A549 (cell line): ENCODE measurements around the gene UGT1A3. TPM values are rescaled to one million over a fixed set of nuclear protein-coding genes. Genes with fewer than 3 reads are reported as not detected.

Experiments
- ATAC-seq, 2 experiments: fragments of 200-7000 bp in 1 of 2; fragments of >200 bp in 1 of 2; cut with Nextera tagmentation in 1 of 2; cut with Tn5 transposase in 1 of 2; 3 replicates each; pipeline versions ENCODE4 v1.8.0 to v1.9.1; 2018 to 2020; ENCODE audit warnings: mild to moderate bottlenecking in 1 of 2, moderate library complexity in 1 of 2
- CTCF ChIA-PET: fragments of 300-600 bp; sonication (Branson Sonifier 250); formaldehyde crosslinking; extraction: SDS; loops from one replicate; lab custom pipeline; 2021; ENCODE audit warnings: antibody characterized with exemption, inconsistent platforms; lab: Yijun Ruan, JAX
- POLR2A ChIA-PET: fragments of 350-600 bp; formaldehyde crosslinking; extraction: SDS; loops from one replicate; lab custom pipeline; 2021; ENCODE audit warnings: antibody characterized with exemption, inconsistent platforms; lab: Yijun Ruan, JAX
- DNase-seq, 2 experiments: peaks; one replicate each; pipeline versions ENCODE4 v3.0.0 to v3.0.0-alpha.2; 2011 to 2016; ENCODE audit warnings: low read depth in 1 of 2, low spot score in 1 of 2
- FAIRE-seq: peaks from 2 replicates; lab custom pipeline; 2011; peaks lifted over from hg19 to GRCh38; lab: Jason Lieb, UNC
- H3K27ac ChIP-seq, 2 experiments: fragments of >200 bp; sonication (Bioruptor Twin); formaldehyde crosslinking; 3 replicates each; pipeline ENCODE4 v1.5.1; 2016 to 2017
- H3K4me1 ChIP-seq: fragments of >200 bp; sonication (Bioruptor Twin); formaldehyde crosslinking; 3 replicates; pipeline ENCODE4 v1.6.1; 2016
- H3K4me2 ChIP-seq: fragments of >200 bp; sonication (Bioruptor Twin); formaldehyde crosslinking; 3 replicates; pipeline ENCODE4 v1.6.1; 2016
- H3K4me3 ChIP-seq: fragments of >200 bp; sonication (Bioruptor Twin); formaldehyde crosslinking; 3 replicates; pipeline ENCODE4 v1.5.1; 2016
- H3K9me3 ChIP-seq: fragments of >200 bp; sonication (Bioruptor Twin); formaldehyde crosslinking; 3 replicates; pipeline ENCODE4 v1.6.1; 2016
- ATOH8 ChIP-seq: fragments of 250-450 bp; sonication (Bioruptor Pico); IDR thresholded peaks from 2 replicates; pipeline ENCODE4 v1.5.0; 2020; ENCODE audit warnings: low read depth, mild to moderate bottlenecking, moderate library complexity
- BCL3 ChIP-seq: fragments of >200 bp; sonication (Bioruptor Twin); formaldehyde crosslinking; IDR thresholded peaks from 3 replicates; pipeline ENCODE4 v1.6.1; 2016
- BHLHE40 ChIP-seq: IDR thresholded peaks from 2 replicates; pipeline ENCODE4 v1.6.1; 2012; ENCODE audit warnings: low read depth, low read length, inconsistent platforms
- CBX2 ChIP-seq: fragments of 200-600 bp; sonication (generic); IDR thresholded peaks from 2 replicates; pipeline ENCODE4 v1.6.1; 2016; ENCODE audit warnings: low read depth, mild to moderate bottlenecking, borderline replicate concordance
- CEBPB ChIP-seq, 2 experiments: fragments of >200 bp in 1 of 2; sonication (Bioruptor Twin) in 1 of 2; formaldehyde crosslinking in 1 of 2; IDR thresholded peaks; 2 replicates each; pipeline ENCODE4 v1.6.1; 2012 to 2016
- CHD2 ChIP-seq: fragments of 150-350 bp; IDR thresholded peaks from 2 replicates; pipeline ENCODE4 v1.6.1; 2014; ENCODE audit warnings: low read length; ENCODE audit not compliant: partially characterized antibody
- CHD4 ChIP-seq: fragments of 200-600 bp; sonication (generic); IDR thresholded peaks from 2 replicates; pipeline ENCODE4 v1.6.1; 2016; ENCODE audit warnings: antibody characterized with exemption, mild to moderate bottlenecking, borderline replicate concordance
- E2F6 ChIP-seq: IDR thresholded peaks from 2 replicates; pipeline ENCODE4 v1.6.1; 2012; ENCODE audit warnings: low read depth, borderline replicate concordance
- EHF ChIP-seq: fragments of 250-450 bp; sonication (Bioruptor Pico); IDR thresholded peaks from 2 replicates; pipeline ENCODE4 v1.5.0; 2020; ENCODE audit warnings: mild to moderate bottlenecking
- EHMT2 ChIP-seq: fragments of 200-600 bp; sonication (generic); IDR thresholded peaks from 2 replicates; pipeline ENCODE4 v1.6.1; 2016; ENCODE audit warnings: antibody characterized with exemption, low read depth, mild to moderate bottlenecking, moderate library complexity
- FOSB ChIP-seq: fragments of 250-450 bp; sonication (Bioruptor Pico); IDR thresholded peaks from 2 replicates; pipeline ENCODE4 v1.5.0; 2020; ENCODE audit warnings: mild to moderate bottlenecking, moderate library complexity
- FOXS1 ChIP-seq: fragments of 250-450 bp; sonication (Bioruptor Pico); IDR thresholded peaks from 2 replicates; pipeline ENCODE4 v1.5.0; 2020; ENCODE audit warnings: mild to moderate bottlenecking, moderate library complexity
- HDAC2 ChIP-seq: fragments of 200-600 bp; sonication (generic); IDR thresholded peaks from 2 replicates; pipeline ENCODE4 v1.6.1; 2016
- HES2 ChIP-seq: fragments of >200 bp; sonication (Bioruptor Twin); formaldehyde crosslinking; IDR thresholded peaks from 2 replicates; pipeline ENCODE4 v1.6.1; 2016
- HOXA7 ChIP-seq: fragments of 250-450 bp; sonication (Bioruptor Pico); IDR thresholded peaks from 2 replicates; pipeline ENCODE4 v1.5.0; 2020; ENCODE audit warnings: mild to moderate bottlenecking, moderate library complexity
- JUN ChIP-seq, 2 experiments: fragments of >200 bp; sonication (Bioruptor Twin); formaldehyde crosslinking; IDR thresholded peaks; 2 replicates in 1 of 2; 3 replicates in 1 of 2; pipeline ENCODE4 v1.6.1; 2016 to 2017
- KDM1A ChIP-seq: fragments of 200-600 bp; sonication (generic); IDR thresholded peaks from 2 replicates; pipeline ENCODE4 v1.6.1; 2016; ENCODE audit warnings: low read depth, mild to moderate bottlenecking
- NFE2L2 ChIP-seq: fragments of 150-350 bp; conservative IDR thresholded peaks from 2 replicates; pipeline ENCODE4 v1.6.1; 2014; ENCODE audit warnings: low read length
- NPAS2 ChIP-seq: fragments of 250-450 bp; sonication (Bioruptor Pico); IDR thresholded peaks from 2 replicates; pipeline ENCODE4 v1.8.0; 2022; ENCODE audit warnings: mild to moderate bottlenecking, moderate library complexity, borderline replicate concordance
- PBX3 ChIP-seq: IDR thresholded peaks from 2 replicates; pipeline ENCODE4 v1.6.1; 2012
- RARB ChIP-seq: fragments of 250-450 bp; sonication (Bioruptor Pico); IDR thresholded peaks from 2 replicates; pipeline ENCODE4 v1.8.0; 2021; ENCODE audit warnings: mild to moderate bottlenecking, moderate library complexity
- REST ChIP-seq: fragments of 200-600 bp; sonication (generic); IDR thresholded peaks from 2 replicates; pipeline ENCODE4 v1.6.1; 2016; ENCODE audit warnings: antibody characterized with exemption, mild to moderate bottlenecking, moderate library complexity
- SMC3 ChIP-seq: fragments of >200 bp; sonication (Bioruptor Twin); formaldehyde crosslinking; IDR thresholded peaks from 3 replicates; pipeline ENCODE4 v1.6.1; 2018; ENCODE audit warnings: inconsistent platforms
- TFCP2L1 ChIP-seq: fragments of 250-450 bp; sonication (Bioruptor Pico); IDR thresholded peaks from 2 replicates; pipeline ENCODE4 v1.5.0; 2021; ENCODE audit warnings: mild to moderate bottlenecking
- ZC3H11A ChIP-seq: fragments of 450-650 bp; IDR thresholded peaks from 2 replicates; pipeline ENCODE4 v1.6.1; 2014; ENCODE audit warnings: antibody characterized with exemption, mild to moderate bottlenecking
- WGBS: methylation state at CpG from one replicate; pipeline ENCODE4 v1.1.6; 2017; ENCODE audit errors: missing lambda C conversion rate; 5-methylcytosine and 5-hydroxymethylcytosine counted together
- polyA plus RNA-seq, 4 experiments: library from polyadenylated mRNA; depleted of rRNA in 3 of 4; stranded (reverse); fragments of >200 nt; fragmentation: RNase III in 1 of 4; extraction: RNeasy Plus Mini Kit Qiagen cat#74134 plus additional on column Dnase treatment in 1 of 4; gene quantifications; 2 replicates in 3 of 4; 3 replicates in 1 of 4; pipeline ENCODE4 v1.2.3, GENCODE V29; 2011 to 2017

UGT1A3 gene
- polyA plus RNA-seq, 2 of the 4 experiments (the other 2 are of a cell fraction), result 0.23 to 0.39 TPM

- TF ChIP-seq ATOH8 (CRISPR knock-in tag) (no peak), BHLHE40 (no peak), REST (no peak), KDM1A (no peak), CHD2 (no peak), ZC3H11A (no peak), FOXS1 (CRISPR knock-in tag) (no peak)
Observed at GRCh38 chr2:233821196-233821595, 92.4 kb downstream of the UGT1A3 start (continued).

GRCh38 chr2:233821709-233822100, 92.9 kb downstream of the UGT1A3 start:
- DNase-seq (no peak), FAIRE-seq (no peak), ATAC-seq (no peak)
- no peak overlapping the region for H3K4me2 ChIP-seq
- peak overlapping the region in 1 of 2 experiments; percentile 81; a peak in 3 of 6 replicates for H3K27ac ChIP-seq
- POLR2A ChIA-PET, result no interaction called here
- WGBS, result 94% methylated on average over 8 of the region's 8 CpGs
- H3K4me1 ChIP-seq, result peaks cover 28% of the 10 kb centered on the region
- 0 out of 3 replicates have a peak, but pooled peaks cover 6% of the 10 kb centered on the region for H3K9me3 ChIP-seq
- H3K4me3 ChIP-seq, result no peak overlapping the region
- no peak for TF ChIP-seq CBX2
- no peak for TF ChIP-seq FOXS1 (CRISPR knock-in tag)
- no peak for TF ChIP-seq CEBPB (IDR thresholded peaks at IDR 0.05)
- TF ChIP-seq HDAC2, result no peak
- no peak for TF ChIP-seq ZC3H11A
- TF ChIP-seq E2F6, result no peak
- TF ChIP-seq CHD4, result no peak
- no peak for TF ChIP-seq KDM1A
- TF ChIP-seq BCL3, result no peak
- TF ChIP-seq TFCP2L1 (CRISPR knock-in tag), result no peak
- no peak for TF ChIP-seq NFE2L2
- no peak for TF ChIP-seq RARB (CRISPR knock-in tag)
- TF ChIP-seq, all 56 proteins: peak for 0
- CTCF ChIA-PET, result interaction anchor here (1.9 kb wide), 1 partner anchor 31 kb away, joined by 3 read pairs; no protein-coding TSS in a partner anchor

- DNase-seq (no peak), FAIRE-seq (no peak), ATAC-seq (peak in 1 of 2 experiments; percentile 10; a peak in 2 of 6 replicates)
- H3K9me3 ChIP-seq, result 0 out of 3 replicates have a peak, but pooled peaks cover 7% of the 10 kb centered on the region
- no peak overlapping the region for H3K4me3 ChIP-seq
- H3K4me1 ChIP-seq, result peaks cover 23% of the 10 kb centered on the region
- no peak overlapping the region for H3K4me2 ChIP-seq
- 96% methylated on average over 16 of the region's 21 CpGs for WGBS
- peak overlapping the region; percentile 65 to 81; a peak in 5 of 6 replicates for H3K27ac ChIP-seq
- CTCF ChIA-PET, result interaction anchor here (1.3 to 1.9 kb wide), 2 partner anchors 31 to 111 kb away, joined by 3 read pairs; no protein-coding TSS in a partner anchor
- POLR2A ChIA-PET, result no interaction called here
- TF ChIP-seq HES2 (no peak), HDAC2 (no peak), PBX3 (no peak), FOSB (CRISPR knock-in tag) (no peak), EHMT2 (no peak), NPAS2 (CRISPR knock-in tag) (no peak), BHLHE40 (no peak), HOXA7 (CRISPR knock-in tag) (no peak), SMC3 (no peak), RARB (CRISPR knock-in tag) (no peak), EHF (CRISPR knock-in tag) (no peak), JUN (IDR thresholded peaks at IDR 0.05) (no peak), NFE2L2 (no peak)
Observed at GRCh38 chr2:233822101-233822771, 93.4 kb downstream of the UGT1A3 start.
